DMS114 treated with DMSO at 0.1 percent for 48 hours (cell line): Measurements from ENCODE around the gene ALG5.

ENCODE experiments used
- DNase-seq: peaks from one replicate; lab custom pipeline; 2025; ENCODE audit not compliant: unreplicated experiment; lab: John Stamatoyannopoulos, UW

The ALG5 gene

GRCh38 chr13:36915896-36916640, 83.1 kb downstream of the ALG5 start:
- DNase-seq = no peak

- DNase-seq = no peak
Observed at GRCh38 chr13:36915106-36915505, 84.0 kb downstream of the ALG5 start.

- DNase-seq = no peak
Observed at GRCh38 chr13:36914648-36915047, 84.5 kb downstream of the ALG5 start.

- no peak for DNase-seq
Observed at GRCh38 chr13:36913463-36913862, 85.7 kb downstream of the ALG5 start.

DNA sequence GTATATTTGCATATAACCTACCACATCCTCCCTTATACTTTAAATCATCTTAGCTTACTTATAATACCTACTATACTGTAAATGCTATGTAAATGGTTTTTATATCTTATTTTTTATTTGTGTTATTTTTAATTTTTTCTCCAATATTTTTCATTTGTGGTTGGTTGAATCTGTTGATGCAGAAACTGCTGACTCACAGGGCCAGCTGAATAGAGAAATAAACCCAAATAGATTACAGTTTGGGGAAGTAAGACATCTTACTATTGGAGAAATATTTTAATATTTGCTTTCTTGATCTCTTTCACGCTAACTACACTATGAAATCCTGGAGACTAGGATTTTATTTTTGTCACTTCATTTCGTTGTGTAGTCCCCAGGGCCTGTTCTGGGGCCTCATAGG, 86.2 kb downstream of the ALG5 start:
- DNase-seq = no peak

- DNase-seq = no peak
Observed at GRCh38 chr13:36912369-36912768, 86.8 kb downstream of the ALG5 start.

DNA sequence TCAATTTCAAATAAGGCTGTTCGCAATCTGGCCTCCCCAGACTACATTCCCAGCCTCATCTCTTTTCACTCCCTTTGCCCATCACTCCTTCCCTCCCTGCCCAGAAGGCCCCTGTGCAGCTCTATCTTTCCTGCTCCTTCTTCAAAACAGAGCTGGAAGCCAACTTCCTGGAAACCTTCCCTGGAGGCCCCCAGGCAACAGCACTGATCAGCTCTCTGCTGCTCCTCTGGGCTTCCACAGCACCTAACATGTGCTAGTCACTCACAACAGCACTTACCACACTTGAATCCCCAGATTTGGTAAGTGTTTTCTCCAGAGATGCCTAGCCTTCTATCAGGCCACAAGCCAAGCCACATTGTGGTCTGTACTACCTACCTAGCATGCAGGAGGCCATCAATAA, 88.6 kb downstream of the ALG5 start:
- DNase-seq = no peak

DNA sequence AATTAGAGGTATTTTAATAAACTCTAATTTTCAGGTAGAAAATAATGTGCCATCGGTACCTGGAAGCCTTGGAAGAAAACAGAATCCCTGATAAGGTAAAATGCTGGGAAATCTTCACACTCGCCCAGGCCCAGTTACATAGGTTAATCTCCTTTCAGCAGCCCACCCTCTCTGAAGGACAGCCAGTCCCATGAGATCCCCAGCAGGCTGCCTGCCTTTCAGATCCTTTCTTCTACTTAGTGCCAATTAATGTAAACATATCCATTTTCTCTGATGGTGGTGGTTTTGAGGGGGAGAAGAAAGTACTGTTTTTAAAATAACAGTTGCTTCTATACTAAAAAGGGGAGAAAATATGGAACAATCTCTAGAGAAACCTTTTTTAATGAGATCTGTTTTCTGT, 91.3 kb downstream of the ALG5 start:
- no peak for DNase-seq

GRCh38 chr13:36907266-36907665, 91.9 kb downstream of the ALG5 start:
- DNase-seq = no peak

DNA sequence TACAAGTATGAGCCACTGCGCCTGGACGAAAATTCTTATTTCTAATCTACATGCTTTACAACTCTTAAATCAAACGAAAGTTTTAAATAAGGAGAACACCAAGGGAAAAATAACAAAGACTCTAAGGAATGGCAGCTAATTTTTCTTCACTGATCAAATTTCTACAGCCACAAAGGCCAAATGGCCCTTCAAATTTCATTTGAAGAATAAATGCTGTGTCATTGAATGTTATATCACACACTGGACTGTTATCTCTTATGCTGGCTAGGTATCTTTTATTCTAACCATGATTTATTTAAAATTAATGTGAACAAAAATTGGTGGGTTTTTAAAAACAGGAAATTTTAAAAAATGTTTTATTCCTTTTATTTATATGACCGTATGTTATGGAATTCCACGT, 93.2 kb downstream of the ALG5 start:
- no peak for DNase-seq

DNA sequence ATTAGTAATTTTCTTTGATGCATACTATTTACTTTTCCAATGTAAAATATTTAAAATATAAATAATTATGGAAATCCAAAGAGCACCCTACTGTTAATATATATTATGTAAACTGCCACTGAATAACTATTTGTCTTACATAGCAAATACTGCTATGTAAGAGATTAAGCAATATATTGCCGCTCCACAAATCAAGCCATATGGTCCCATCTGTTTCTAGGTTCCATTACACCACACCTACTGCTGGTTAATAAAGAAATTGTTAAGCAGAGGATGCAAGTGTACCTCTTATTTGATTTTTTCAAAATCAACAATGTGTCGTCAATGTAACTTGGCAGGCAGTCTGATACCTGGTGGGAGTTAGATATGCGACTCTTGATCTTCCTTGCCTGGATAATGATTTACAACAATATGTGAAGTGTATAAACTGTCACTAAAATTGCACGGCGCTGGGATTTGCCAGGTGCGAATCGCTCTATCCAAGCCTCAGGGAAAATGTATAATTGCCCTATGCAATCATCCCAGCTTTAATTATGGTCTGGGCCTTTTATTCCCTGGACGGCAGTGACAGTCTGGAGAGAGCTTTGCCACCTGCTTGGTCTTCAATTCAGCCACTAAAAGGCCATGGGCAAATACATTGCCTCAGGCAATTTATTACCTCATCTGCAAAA, 95.1 kb downstream of the ALG5 start:
- no peak for DNase-seq
